ENCODE data around the gene PMM1. TPM values are rescaled to one million over a fixed set of nuclear protein-coding genes. Genes with fewer than 3 reads are reported as not detected.

Gene PMM1
- polyA plus RNA-seq, 2 of the 4 experiments (the other 2 are of a cell fraction): 23.5 to 28.7 TPM

DNA sequence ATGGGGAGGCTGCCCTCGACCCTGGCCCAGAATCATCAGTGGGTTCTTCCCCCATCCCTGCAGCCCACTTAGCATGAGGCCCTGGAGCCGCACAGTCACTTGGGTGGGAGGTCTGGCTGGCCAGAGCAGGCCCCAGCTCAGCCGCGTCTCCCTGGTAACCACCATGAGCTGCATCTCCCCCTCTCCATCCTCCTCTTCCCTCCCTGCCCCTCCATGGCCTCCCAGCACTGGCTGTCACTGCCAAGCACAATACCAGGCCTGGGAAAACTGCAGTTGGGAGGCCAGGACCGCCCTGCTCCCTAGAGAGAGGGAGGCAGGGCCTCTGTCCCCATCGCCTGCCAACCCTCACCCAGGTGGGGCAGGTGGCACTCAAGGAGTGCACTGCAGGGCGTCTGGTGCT, 20.8 kb downstream of the PMM1 start:
- ATAC-seq: no peak
- DNase-seq (ENCODE audit: low read depth in 1 of 2, low spot score in 1 of 2): no peak
- FAIRE-seq: no peak
- CTCF ChIA-PET: interaction anchor here (1.1 to 2.3 kb wide), 4 partner anchors 8 to 28 kb away, joined by 3 to 7 read pairs (median 4); partner anchors contain the start of gene POLR3H
- Histone ChIP-seq H3K27ac (no peak overlapping the region), H3K4me2 (no peak overlapping the region), H3K9me3 (no peaks in the 10 kb centered on the region), H3K4me1 (peaks cover 22% of the 10 kb centered on the region), H3K4me3 (no peak overlapping the region)
- WGBS (ENCODE audit: missing lambda C conversion rate): 71% methylated on average over 7 of the region's 7 CpGs
- TF ChIP-seq FOXS1 (CRISPR knock-in tag; IDR thresholded peaks at IDR 0.05): no peak
- no peak for TF ChIP-seq RCOR1 (IDR thresholded peaks at IDR 0.05; ENCODE audit: low read depth, low read length)
- TF ChIP-seq TFCP2L1 (CRISPR knock-in tag; IDR thresholded peaks at IDR 0.05): no peak
- TF ChIP-seq ZFP36 (IDR thresholded peaks at IDR 0.05; ENCODE audit: borderline replicate concordance, partially characterized antibody): no peak
- TF ChIP-seq HOXA7 (CRISPR knock-in tag; IDR thresholded peaks at IDR 0.05): no peak
- TF ChIP-seq HDAC2 (IDR thresholded peaks at IDR 0.05): no peak
- TF ChIP-seq CEBPB (IDR thresholded peaks at IDR 0.05): no peak
- TF ChIP-seq MAFK (IDR thresholded peaks at IDR 0.05; ENCODE audit: partially characterized antibody): no peak
- no peak for TF ChIP-seq HOXB13 (CRISPR knock-in tag; IDR thresholded peaks at IDR 0.05; ENCODE audit: low read depth)
- TF ChIP-seq MAZ (IDR thresholded peaks at IDR 0.05; ENCODE audit: borderline replicate concordance, low read depth, low read length): no peak
- POLR2A ChIA-PET: interaction anchor here (0.8 kb wide), 1 partner anchor 21 kb away, joined by 3 read pairs; the partner anchor contains the start of gene PMM1

DNA sequence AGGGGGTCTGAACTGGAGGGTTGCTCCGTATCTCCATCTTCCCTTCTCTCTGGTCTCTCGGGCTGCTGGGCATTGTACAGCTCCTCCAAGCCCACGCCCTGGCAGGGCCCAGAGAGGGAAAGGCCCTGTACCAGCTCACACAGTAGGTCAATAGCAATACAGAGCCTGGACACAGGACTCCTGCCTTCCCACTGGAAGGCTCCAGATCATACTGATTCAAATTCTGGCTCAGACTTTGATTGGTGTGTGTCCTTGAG, 22.2 kb downstream of the PMM1 start:
- WGBS (ENCODE audit: missing lambda C conversion rate): 90% methylated on average over 3 of the region's 3 CpGs
- H3K4me3 ChIP-seq: no peak overlapping the region
- no peak overlapping the region for H3K4me2 ChIP-seq
- ChIA-PET CTCF (interaction anchor here (0.7 to 2.3 kb wide), 3 partner anchors 10 to 41 kb away, joined by 3 to 7 read pairs (median 3); no protein-coding TSS in a partner anchor), POLR2A (no interaction called here)
- ATAC-seq (no peak), DNase-seq (ENCODE audit: low read depth in 1 of 2, low spot score in 1 of 2) (no peak), FAIRE-seq (no peak)
- TF ChIP-seq CHD2 (IDR thresholded peaks at IDR 0.05; ENCODE audit: low read length, partially characterized antibody) (no peak), ESRRA (IDR thresholded peaks at IDR 0.05; ENCODE audit: borderline replicate concordance, low read length) (no peak), NPAS2 (CRISPR knock-in tag; IDR thresholded peaks at IDR 0.05; ENCODE audit: borderline replicate concordance) (no peak), CBX2 (IDR thresholded peaks at IDR 0.05; ENCODE audit: borderline replicate concordance, low read depth) (no peak), RFX5 (IDR thresholded peaks at IDR 0.05) (no peak), FOSB (CRISPR knock-in tag; IDR thresholded peaks at IDR 0.05) (no peak), ZNF302 (CRISPR knock-in tag; IDR thresholded peaks at IDR 0.05) (no peak), CBX8 (IDR thresholded peaks at IDR 0.05) (no peak), EHF (CRISPR knock-in tag; IDR thresholded peaks at IDR 0.05) (no peak), RAD21 (conservative IDR thresholded peaks at IDR 0.05 in 1 of 2, IDR thresholded peaks at IDR 0.05 in 1 of 2) (no peak), RNF2 (IDR thresholded peaks at IDR 0.05; ENCODE audit: borderline replicate concordance, low read depth) (no peak), SREBF2 (IDR thresholded peaks at IDR 0.05) (no peak), RCOR1 (IDR thresholded peaks at IDR 0.05; ENCODE audit: low read depth, low read length) (no peak), POLR2AphosphoS2 (conservative IDR thresholded peaks at IDR 0.05; ENCODE audit: low read length) (no peak), CHD4 (IDR thresholded peaks at IDR 0.05; ENCODE audit: borderline replicate concordance) (no peak), FOXS1 (CRISPR knock-in tag; IDR thresholded peaks at IDR 0.05) (no peak)
- TF ChIP-seq, protein P1, sequence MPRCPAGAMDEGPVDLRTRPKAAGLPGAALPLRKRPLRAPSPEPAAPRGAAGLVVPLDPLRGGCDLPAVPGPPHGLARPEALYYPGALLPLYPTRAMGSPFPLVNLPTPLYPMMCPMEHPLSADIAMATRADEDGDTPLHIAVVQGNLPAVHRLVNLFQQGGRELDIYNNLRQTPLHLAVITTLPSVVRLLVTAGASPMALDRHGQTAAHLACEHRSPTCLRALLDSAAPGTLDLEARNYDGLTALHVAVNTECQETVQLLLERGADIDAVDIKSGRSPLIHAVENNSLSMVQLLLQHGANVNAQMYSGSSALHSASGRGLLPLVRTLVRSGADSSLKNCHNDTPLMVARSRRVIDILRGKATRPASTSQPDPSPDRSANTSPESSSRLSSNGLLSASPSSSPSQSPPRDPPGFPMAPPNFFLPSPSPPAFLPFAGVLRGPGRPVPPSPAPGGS (IDR thresholded peaks at IDR 0.05): no peak
- TF ChIP-seq, protein P2, sequence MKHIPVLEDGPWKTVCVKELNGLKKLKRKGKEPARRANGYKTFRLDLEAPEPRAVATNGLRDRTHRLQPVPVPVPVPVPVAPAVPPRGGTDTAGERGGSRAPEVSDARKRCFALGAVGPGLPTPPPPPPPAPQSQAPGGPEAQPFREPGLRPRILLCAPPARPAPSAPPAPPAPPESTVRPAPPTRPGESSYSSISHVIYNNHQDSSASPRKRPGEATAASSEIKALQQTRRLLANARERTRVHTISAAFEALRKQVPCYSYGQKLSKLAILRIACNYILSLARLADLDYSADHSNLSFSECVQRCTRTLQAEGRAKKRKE (CRISPR knock-in tag; IDR thresholded peaks at IDR 0.05; ENCODE audit: low read depth): no peak
- TF ChIP-seq, protein P3, sequence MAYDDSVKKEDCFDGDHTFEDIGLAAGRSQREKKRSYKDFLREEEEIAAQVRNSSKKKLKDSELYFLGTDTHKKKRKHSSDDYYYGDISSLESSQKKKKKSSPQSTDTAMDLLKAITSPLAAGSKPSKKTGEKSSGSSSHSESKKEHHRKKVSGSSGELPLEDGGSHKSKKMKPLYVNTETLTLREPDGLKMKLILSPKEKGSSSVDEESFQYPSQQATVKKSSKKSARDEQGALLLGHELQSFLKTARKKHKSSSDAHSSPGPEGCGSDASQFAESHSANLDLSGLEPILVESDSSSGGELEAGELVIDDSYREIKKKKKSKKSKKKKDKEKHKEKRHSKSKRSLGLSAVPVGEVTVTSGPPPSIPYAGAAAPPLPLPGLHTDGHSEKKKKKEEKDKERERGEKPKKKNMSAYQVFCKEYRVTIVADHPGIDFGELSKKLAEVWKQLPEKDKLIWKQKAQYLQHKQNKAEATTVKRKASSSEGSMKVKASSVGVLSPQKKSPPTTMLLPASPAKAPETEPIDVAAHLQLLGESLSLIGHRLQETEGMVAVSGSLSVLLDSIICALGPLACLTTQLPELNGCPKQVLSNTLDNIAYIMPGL (CRISPR knock-in tag; IDR thresholded peaks at IDR 0.05; ENCODE audit: borderline replicate concordance): no peak
- TF ChIP-seq, protein P4, sequence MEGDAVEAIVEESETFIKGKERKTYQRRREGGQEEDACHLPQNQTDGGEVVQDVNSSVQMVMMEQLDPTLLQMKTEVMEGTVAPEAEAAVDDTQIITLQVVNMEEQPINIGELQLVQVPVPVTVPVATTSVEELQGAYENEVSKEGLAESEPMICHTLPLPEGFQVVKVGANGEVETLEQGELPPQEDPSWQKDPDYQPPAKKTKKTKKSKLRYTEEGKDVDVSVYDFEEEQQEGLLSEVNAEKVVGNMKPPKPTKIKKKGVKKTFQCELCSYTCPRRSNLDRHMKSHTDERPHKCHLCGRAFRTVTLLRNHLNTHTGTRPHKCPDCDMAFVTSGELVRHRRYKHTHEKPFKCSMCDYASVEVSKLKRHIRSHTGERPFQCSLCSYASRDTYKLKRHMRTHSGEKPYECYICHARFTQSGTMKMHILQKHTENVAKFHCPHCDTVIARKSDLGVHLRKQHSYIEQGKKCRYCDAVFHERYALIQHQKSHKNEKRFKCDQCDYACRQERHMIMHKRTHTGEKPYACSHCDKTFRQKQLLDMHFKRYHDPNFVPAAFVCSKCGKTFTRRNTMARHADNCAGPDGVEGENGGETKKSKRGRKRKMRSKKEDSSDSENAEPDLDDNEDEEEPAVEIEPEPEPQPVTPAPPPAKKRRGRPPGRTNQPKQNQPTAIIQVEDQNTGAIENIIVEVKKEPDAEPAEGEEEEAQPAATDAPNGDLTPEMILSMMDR (IDR thresholded peaks at IDR 0.05): no peak
- H3K9me3 ChIP-seq: no peaks in the 10 kb centered on the region
- H3K27ac ChIP-seq: peak overlapping the region in 1 of 2 experiments; percentile 30; a peak in 1 of 6 replicates
- H3K4me1 ChIP-seq: peaks cover 36% of the 10 kb centered on the region
